A549 treated with Hydrocortisone at 1 μM for 4 hours (cell line): ENCODE measurements around the gene PRAMEF13. TPM values are rescaled to one million over a fixed set of nuclear protein-coding genes. Genes with fewer than 3 reads are reported as not detected.

ENCODE experiments used
- total RNA-seq: library from RNA; stranded (reverse); fragments of 200-300 nt; extraction: Qiagen RNA extraction; gene quantifications from 5 replicates; pipeline ENCODE4 v1.2.3, GENCODE V29; 2022

PRAMEF13 gene, protein sequence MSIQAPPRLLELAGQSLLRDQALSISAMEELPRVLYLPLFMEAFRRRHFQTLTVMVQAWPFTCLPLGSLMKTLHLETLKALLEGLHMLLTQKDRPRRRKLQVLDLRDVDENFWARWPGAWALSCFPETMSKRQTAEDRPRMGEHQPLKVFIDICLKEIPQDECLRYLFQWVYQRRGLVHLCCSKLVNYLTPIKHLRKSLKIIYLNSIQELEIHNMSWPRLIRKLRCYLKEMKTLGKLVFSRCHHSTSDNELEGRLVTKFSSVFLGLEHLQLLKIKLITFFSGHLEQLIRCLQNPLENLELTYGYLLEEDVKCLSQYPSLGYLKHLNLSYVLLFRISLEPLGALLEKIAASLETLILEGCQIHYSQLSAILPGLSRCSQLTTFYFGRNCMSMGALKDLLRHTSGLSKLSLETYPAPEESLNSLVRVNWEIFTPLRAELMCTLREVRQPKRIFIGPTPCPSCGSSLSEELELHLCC
- 0.06 TPM in 1 of 5 replicates, not detected in the others for total RNA-seq

DNA sequence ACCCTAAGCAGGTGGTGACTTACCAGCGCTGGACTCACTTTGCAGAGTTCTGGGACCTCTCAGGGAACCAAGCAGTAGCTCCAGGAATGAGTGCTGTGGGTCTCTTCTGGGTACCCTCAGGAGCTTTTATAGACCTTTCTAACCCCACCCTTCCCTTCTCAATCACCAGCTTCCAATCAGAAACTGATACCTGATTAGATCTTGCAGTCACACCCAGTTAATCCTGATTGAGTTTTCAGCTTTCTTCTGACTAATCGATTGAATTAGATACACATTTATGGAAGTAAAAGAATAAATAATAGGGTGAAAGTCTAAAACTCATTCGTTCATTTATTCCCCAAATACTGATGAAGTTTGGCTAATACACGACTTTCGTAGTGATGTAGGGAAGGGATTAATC, at the start of gene PRAMEF13:
Gene PRAMEF13 (minus strand): TSS at position 101 of the 400 bp plus-strand sequence. CDS start 1,820 bp downstream, outside the sequence.

DNA sequence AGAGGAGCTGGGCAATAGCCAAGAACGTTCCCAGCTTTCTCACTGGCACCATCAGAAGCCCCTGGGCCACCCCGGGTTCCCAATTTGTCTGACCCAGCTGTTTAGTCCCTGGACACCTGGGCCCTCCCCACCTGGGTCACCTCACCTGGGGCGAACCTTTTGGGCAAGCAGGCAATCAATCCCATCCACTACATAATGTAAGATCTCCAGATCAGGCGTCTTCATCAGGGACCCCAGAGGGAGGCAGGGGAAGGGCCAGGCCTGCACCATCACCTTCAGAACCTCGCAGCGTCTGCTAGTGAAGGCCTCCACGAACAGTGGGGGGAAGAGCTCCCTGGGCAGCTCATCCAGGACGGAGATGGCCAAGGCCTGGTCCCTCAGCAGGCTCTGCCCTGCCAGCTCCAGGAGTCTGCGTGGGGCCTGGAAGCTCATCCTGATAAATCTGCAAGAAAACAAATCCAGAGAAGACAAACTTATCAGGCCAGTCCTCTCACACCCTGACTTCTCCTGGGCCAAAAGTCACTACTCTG, 24.5 kb upstream of the PRAMEF13 start, which contains the start of gene PRAMEF18:
Gene PRAMEF18 (minus strand): TSS at position 480 of the 530 bp plus-strand sequence. CDS start 48 bp downstream, at position 432.

DNA sequence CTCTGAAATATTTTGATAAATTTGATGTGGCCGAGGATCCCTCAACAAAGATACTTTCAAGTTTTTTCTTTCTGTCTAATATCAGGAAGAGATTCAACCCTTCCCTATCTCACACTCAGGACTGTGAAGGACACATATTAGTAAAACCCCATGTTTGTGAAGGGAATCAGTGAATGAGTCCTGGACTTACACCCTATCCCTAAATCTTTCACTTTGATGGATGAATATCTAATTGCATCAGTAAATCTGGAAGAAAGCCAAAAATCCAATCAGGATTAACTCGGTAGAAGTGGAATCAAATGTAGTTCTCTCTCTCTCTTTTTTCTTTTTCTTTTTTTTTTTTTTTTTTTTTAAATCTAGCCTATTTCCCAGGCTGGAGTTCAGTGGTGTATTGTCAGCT, 29.7 kb downstream of the PRAMEF13 start, which contains the start of gene PRAMEF9:
Gene PRAMEF9 (plus strand): TSS at position 301 of the 400 bp plus-strand sequence. CDS start 3,433 bp downstream, outside the sequence.

DNA sequence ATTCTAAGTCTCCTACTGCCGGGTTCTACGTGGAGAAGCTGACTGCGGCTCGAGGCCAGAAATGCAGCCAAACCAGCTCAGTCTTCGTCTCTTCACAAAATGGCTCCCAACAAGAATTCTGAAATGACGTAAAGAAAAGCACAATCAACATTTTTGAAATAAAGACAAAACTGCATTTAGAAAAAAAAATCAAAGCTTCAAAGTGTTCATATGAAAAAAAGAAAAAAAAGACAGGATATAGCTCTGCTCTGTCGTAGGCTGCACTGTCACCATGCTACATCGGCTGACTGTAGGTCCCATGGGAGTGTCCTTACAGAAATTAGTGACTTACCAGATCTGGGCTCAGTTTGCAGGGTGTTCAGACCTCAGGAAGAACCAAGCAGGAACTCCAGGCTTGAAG, 35.7 kb downstream of the PRAMEF13 start, which contains the start of gene HNRNPCL4:
Gene HNRNPCL4 (minus strand): TSS at position 101 of the 400 bp plus-strand sequence. CDS start 164 bp downstream, outside the sequence.

DNA sequence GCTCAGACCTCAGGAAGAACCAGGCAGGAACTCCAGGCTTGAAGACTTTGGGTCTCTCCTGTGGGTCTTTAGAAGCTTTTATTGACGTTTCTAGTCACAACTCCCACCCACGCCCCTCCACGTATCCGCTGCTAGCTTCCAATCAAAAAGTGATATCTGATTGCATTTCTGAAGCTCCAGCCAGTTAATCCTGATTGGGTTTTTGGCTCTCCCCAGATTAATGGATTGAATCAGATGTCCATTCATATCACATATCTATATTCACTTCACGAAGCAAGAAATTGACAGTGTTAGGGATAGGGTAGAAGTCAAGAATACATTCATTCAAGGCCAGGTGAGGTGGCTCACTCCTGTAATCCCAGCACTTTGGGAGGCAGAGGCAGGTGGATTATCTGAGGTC, 45.3 kb downstream of the PRAMEF13 start, which contains the start of gene PRAMEF26:
Gene PRAMEF26 (minus strand): TSS at position 101 of the 400 bp plus-strand sequence. CDS start 2,914 bp downstream, outside the sequence.

Other genes with a start within 250 kb of the PRAMEF13 start
- not detected in 5 replicates for gene PRAMEF27, start 144.8 kb downstream of the PRAMEF13 start, total RNA-seq
- not detected in 5 replicates for gene HNRNPCL3, start 140.6 kb downstream of the PRAMEF13 start, total RNA-seq
- not detected in 5 replicates for gene PRAMEF25, start 130.6 kb downstream of the PRAMEF13 start, total RNA-seq
- gene HNRNPCL2, start 84.6 kb downstream of the PRAMEF13 start, total RNA-seq, result not detected in 5 replicates
- gene PRAMEF26, start 45.4 kb downstream of the PRAMEF13 start, total RNA-seq, result not detected in 5 replicates
- not detected in 5 replicates for gene HNRNPCL4, start 35.8 kb downstream of the PRAMEF13 start, total RNA-seq
- not detected in 5 replicates for gene PRAMEF9, start 29.6 kb downstream of the PRAMEF13 start, total RNA-seq
- gene PRAMEF18, start 24.7 kb upstream of the PRAMEF13 start, total RNA-seq, result not detected in 5 replicates
- not detected in 5 replicates for gene PRAMEF5, start 52.8 kb upstream of the PRAMEF13 start, total RNA-seq
- not detected in 5 replicates for gene PRAMEF8, start 83.7 kb upstream of the PRAMEF13 start, total RNA-seq
- gene PRAMEF33, start 102.1 kb upstream of the PRAMEF13 start, total RNA-seq, result not detected in 5 replicates
- gene PRAMEF15, start 114.2 kb upstream of the PRAMEF13 start, total RNA-seq, result not detected in 5 replicates
- not detected in 5 replicates for gene PRAMEF14, start 145.7 kb upstream of the PRAMEF13 start, total RNA-seq
- not detected in 5 replicates for gene PRAMEF19, start 170.5 kb upstream of the PRAMEF13 start, total RNA-seq
- not detected in 5 replicates for gene PRAMEF17, start 188.2 kb upstream of the PRAMEF13 start, total RNA-seq
- gene PRAMEF20, start 209.0 kb upstream of the PRAMEF13 start, total RNA-seq, result not detected in 5 replicates